Esophagus muscularis mucosa (tissue), 4 donors: ENCODE results near the gene GADD45B. TPM values are rescaled to one million over a fixed set of nuclear protein-coding genes. Genes with fewer than 3 reads are reported as not detected.
A peak's percentile ranks its signal among the peaks of the same experiment; 100 is the strongest.

Experiments used
- DNase-seq: peaks from one replicate; pipeline ENCODE4 v3.0.0-alpha.2; 2017; ENCODE audit errors: extremely low spot score
- H3K27ac ChIP-seq, 4 donors: fragments of 200-600 bp; sonication (generic); replicated peaks in 1 of 4; 1 replicate in 3 of 4; 2 replicates in 1 of 4; pipeline ENCODE4 v1.5.1; 2016 to 2019; ENCODE audit warnings: mild to moderate bottlenecking in 1 of 4
- H3K27me3 ChIP-seq, 4 donors: fragments of 200-600 bp; sonication (generic); one replicate each; pipeline versions ENCODE4 v1.5.1 to v1.6.0; 2016 to 2019
- H3K36me3 ChIP-seq, 4 donors: fragments of 200-600 bp; sonication (generic); one replicate each; pipeline ENCODE4 v1.5.1; 2016 to 2019
- H3K4me1 ChIP-seq, 4 donors: fragments of 200-600 bp; sonication (generic); one replicate each; pipeline ENCODE4 v1.5.1; 2016 to 2019
- H3K4me3 ChIP-seq, 4 donors: fragments of 200-600 bp; sonication (generic); 1 replicate in 2 of 4; 2 replicates in 2 of 4; pipeline ENCODE4 v1.5.1; 2016 to 2019; ENCODE audit warnings: mild to moderate bottlenecking in 4 of 4, moderate library complexity in 1 of 4
- H3K9me3 ChIP-seq, 4 donors: fragments of 200-600 bp; sonication (generic); 1 replicate in 3 of 4; 2 replicates in 1 of 4; pipeline ENCODE4 v1.5.1; 2016 to 2019
- CTCF ChIP-seq, 3 experiments: fragments of 200-600 bp in 2 of 3; fragments of 450-650 bp in 1 of 3; sonication (generic) in 2 of 3; IDR thresholded peaks; one replicate each; pipeline ENCODE4 v1.5.1; 2017 to 2019; ENCODE audit warnings: antibody characterized with exemption in 3 of 3, mild to moderate bottlenecking in 2 of 3, moderate library complexity in 1 of 3
- EP300 ChIP-seq: sonication (generic); formaldehyde crosslinking; IDR thresholded peaks from one replicate; pipeline ENCODE4 v1.6.1; 2017; ENCODE audit warnings: antibody characterized with exemption
- POLR2A ChIP-seq: fragments of 450-650 bp; IDR thresholded peaks from one replicate; pipeline ENCODE4 v1.6.1; 2017; ENCODE audit warnings: antibody characterized with exemption, moderate library complexity, mild to moderate bottlenecking, low read depth
- POLR2AphosphoS5 ChIP-seq, 2 donors: sonication (generic); formaldehyde crosslinking; IDR thresholded peaks; one replicate each; pipeline ENCODE4 v1.6.1; 2017; ENCODE audit warnings: antibody characterized with exemption in 2 of 2
- WGBS: methylation state at CpG from one replicate; pipeline ENCODE4 v1.1.5; 2018; 5-methylcytosine and 5-hydroxymethylcytosine counted together
- intact Hi-C: fragments of 100-400 bp; cut with DNase I; formaldehyde crosslinking; loops from one replicate; pipeline ENCODE4 v1.15.1; 2023
- total RNA-seq, 4 donors: library from RNA; depleted of rRNA; stranded (reverse); fragments of >200 nt; gene quantifications; one replicate each; pipeline versions ENCODE4 v1.1.0 to v1.2.1, GENCODE V29; 2016

Gene GADD45B
- total RNA-seq, result 100 to 1,000 TPM in 1 of 4 donors, 10 to 100 TPM in 3; 56.5 to 793 (median 90.5) TPM

GRCh38 chr19:2475702-2476450 lies at the start of gene GADD45B:
Gene GADD45B, plus strand, starts transcription at chr19:2476127. Its CDS starts 232 bp downstream, at chr19:2476359.
- no peaks in the 10 kb centered on the region for H3K9me3 ChIP-seq
- peak within 1 kb of the TSS; percentile 63 to 98 (median 91) for H3K4me3 ChIP-seq
- peak within 1 kb of the TSS; percentile 90 to 96 (median 93) for H3K27ac ChIP-seq
- DNase-seq, result peak; percentile 100
- 1% methylated on average over 59 of the region's 70 CpGs for WGBS
- H3K4me1 ChIP-seq, result peaks cover 30 to 43% (median 42%) of the 10 kb centered on the region in 4 donors
- intact Hi-C loops, result loop anchor here (1.0 to 2.0 kb wide), 3 partner anchors 67 to 135 kb away; no protein-coding TSS in a partner anchor
- no peaks in the 10 kb centered on the region for H3K27me3 ChIP-seq
- peaks cover 6 to 24% (median 13%) of the 10 kb centered on the region in 4 donors for H3K36me3 ChIP-seq
- TF ChIP-seq EP300, result peak; percentile 89
- peak; percentile 100 for TF ChIP-seq POLR2A
- no peak for TF ChIP-seq CTCF (IDR thresholded peaks at IDR 0.05)
- peak; percentile 100 for TF ChIP-seq POLR2AphosphoS5 (IDR thresholded peaks at IDR 0.05)

- no peak for DNase-seq
- Histone ChIP-seq H3K9me3 (no peaks in the 10 kb centered on the region), H3K27ac (peak overlapping the region; percentile 94 to 98 (median 98)), H3K36me3 (peaks cover 0 to 41% (median 28%) of the 10 kb centered on the region in 4 donors), H3K4me1 (peaks cover 28 to 61% (median 40%) of the 10 kb centered on the region in 4 donors), H3K27me3 (no peaks in the 10 kb centered on the region), H3K4me3 (peak overlapping the region; percentile 89 to 91 (median 90))
- intact Hi-C loops, result no loop called here
- no peak for TF ChIP-seq POLR2A
- no peak for TF ChIP-seq CTCF (IDR thresholded peaks at IDR 0.05)
- no peak for TF ChIP-seq EP300
- no peak for TF ChIP-seq POLR2AphosphoS5 (IDR thresholded peaks at IDR 0.05)
- 7% methylated on average over 31 of the region's 66 CpGs for WGBS
Measured at GRCh38 chr19:2426611-2427428, 49.1 kb upstream of the GADD45B start.

- intact Hi-C loops, result no loop called here
- H3K9me3 ChIP-seq, result no peaks in the 10 kb centered on the region
Measured at GRCh38 chr19:2427429-2428320, 48.3 kb upstream of the GADD45B start, which contains the start of gene TIMM13. Gene TIMM13, minus strand, starts transcription at chr19:2427586. Its CDS starts 53 bp downstream, at chr19:2427533.

More at GRCh38 chr19:2427429-2428320, 48.3 kb upstream of the GADD45B start, which contains the start of gene TIMM13:
- Histone ChIP-seq H3K4me3 (peak within 1 kb of the TSS; percentile 89 to 91 (median 90)), H3K27me3 (no peaks in the 10 kb centered on the region), H3K27ac (peak within 1 kb of the TSS; percentile 94 to 98 (median 98)), H3K36me3 (peaks cover 0 to 44% (median 35%) of the 10 kb centered on the region in 4 donors), H3K4me1 (peaks cover 28 to 57% (median 40%) of the 10 kb centered on the region in 4 donors)
- DNase-seq, result peak; percentile 99
- under 1% methylated on average over 29 of the region's 77 CpGs for WGBS
- TF ChIP-seq POLR2AphosphoS5 (IDR thresholded peaks at IDR 0.05) (peak; percentile 78 to 87), EP300 (no peak), CTCF (IDR thresholded peaks at IDR 0.05) (peak in 1 of 3 experiments; percentile 9), POLR2A (peak; percentile 19)
